Adrenal gland (tissue), 12 donors: Measurements from ENCODE around the gene ASTL. TPM values are rescaled to one million over a fixed set of nuclear protein-coding genes. Genes with fewer than 3 reads are reported as not detected.
"Not testable (repeated sequence)": the region's sequence is repeated elsewhere in the genome, so short reads cannot be mapped to it uniquely, and the experiment has no call there.

Source experiments
- DNase-seq, 7 donors: peaks; one replicate each; pipeline ENCODE4 v3.0.0-alpha.2; 2019 to 2020
- H3K27ac ChIP-seq, 5 donors: fragments of 200-600 bp; sonication (generic) in 4 of 5; 1 replicate in 3 of 5; 2 replicates in 2 of 5; pipeline versions ENCODE4 v1.5.1 to v1.8.0; 2016 to 2020; ENCODE audit warnings: mild to moderate bottlenecking in 1 of 5
- H3K27me3 ChIP-seq: fragments of 200-600 bp; 2 replicates; pipeline ENCODE4 v1.8.0; 2021
- H3K36me3 ChIP-seq, 2 donors: fragments of 200-600 bp; replicated peaks in 1 of 2; 1 replicate in 1 of 2; 2 replicates in 1 of 2; pipeline versions ENCODE4 v1.5.1 to v1.8.0; 2018 to 2022
- H3K4me1 ChIP-seq, 2 donors: fragments of 200-600 bp; replicated peaks in 1 of 2; 1 replicate in 1 of 2; 2 replicates in 1 of 2; pipeline versions ENCODE4 v1.5.1 to v1.8.0; 2018 to 2021
- H3K4me3 ChIP-seq, 4 donors: fragments of 200-600 bp; sonication (generic) in 3 of 4; one replicate each; pipeline ENCODE4 v1.5.1; 2016 to 2018
- H3K9me3 ChIP-seq, 3 donors: fragments of 200-600 bp; sonication (generic) in 1 of 3; replicated peaks in 1 of 3; 1 replicate in 2 of 3; 2 replicates in 1 of 3; pipeline versions ENCODE4 v1.5.1 to v1.8.0; 2016 to 2021
- POLR2A ChIP-seq, 2 donors: fragments of 450-650 bp; IDR thresholded peaks; one replicate each; pipeline ENCODE4 v1.6.1; 2017; ENCODE audit warnings: antibody characterized with exemption in 2 of 2, mild to moderate bottlenecking in 2 of 2, moderate library complexity in 1 of 2
- WGBS, 4 donors: extraction: QIAGEN DNeasy Blood & Tissue Kit in 2 of 4; methylation state at CpG; one replicate each; pipeline versions ENCODE4 v1.1.5 to v1.1.7; 2013 to 2017; 5-methylcytosine and 5-hydroxymethylcytosine counted together
- intact Hi-C, 2 donors: fragments of 100-400 bp; cut with DNase I; formaldehyde crosslinking; loops; one replicate each; pipeline versions ENCODE4 v1.14.1 to v1.15.0; 2022 to 2023
- polyA plus RNA-seq, 3 donors: library from polyadenylated mRNA; stranded (reverse); fragments of 200-250 nt in 2 of 3; fragments of 350-450 nt in 1 of 3; fragmentation: Illumina TruSeq in 1 of 3; extraction: RNeasy Lipid Tissue Mini Kit (QIAGEN cat#74804) in 1 of 3; gene quantifications; one replicate each; pipeline ENCODE4 v1.2.3, GENCODE V29; 2013 to 2014
- total RNA-seq, 9 donors: library from RNA; depleted of rRNA in 4 of 9; stranded (reverse); fragments of >200 nt in 4 of 9; fragments of 120-200 nt in 1 of 9; fragmentation: NEBNext Ultra II Directional in 1 of 9; extraction: Animal tissue kit (Norgen Biotek cat#: 25700) in 1 of 9; gene quantifications; one replicate each; pipeline versions ENCODE4 v1.1.0 to v1.2.4, GENCODE V29; 2013 to 2023
- TF ChIP-seq, protein P1 (sequence below), 6 experiments: fragments of 450-650 bp in 4 of 6; fragments of 200-600 bp in 2 of 6; sonication (generic) in 1 of 6; IDR thresholded peaks; 1 replicate in 5 of 6; 2 replicates in 1 of 6; pipeline versions ENCODE4 v1.5.1 to v1.8.0; 2016 to 2021; ENCODE audit warnings: antibody characterized with exemption in 6 of 6, mild to moderate bottlenecking in 2 of 6, moderate library complexity in 1 of 6
- donor health status: healthy with polysubstance abuse.
- donor health status: Bipolar disorder and iron deficiency.
- donor health status: DM: yes; HTN: yes; CAD: no.
- donor health status: DM: no; HTN: no; CAD: no.
- donor health status: DM: no; HTN: no; CAD: no.
- donor health status: DM: yes; HTN: yes; CAD: no.

Gene ASTL
- total and polyA plus RNA-seq, 12 donors, result not detected

DNA sequence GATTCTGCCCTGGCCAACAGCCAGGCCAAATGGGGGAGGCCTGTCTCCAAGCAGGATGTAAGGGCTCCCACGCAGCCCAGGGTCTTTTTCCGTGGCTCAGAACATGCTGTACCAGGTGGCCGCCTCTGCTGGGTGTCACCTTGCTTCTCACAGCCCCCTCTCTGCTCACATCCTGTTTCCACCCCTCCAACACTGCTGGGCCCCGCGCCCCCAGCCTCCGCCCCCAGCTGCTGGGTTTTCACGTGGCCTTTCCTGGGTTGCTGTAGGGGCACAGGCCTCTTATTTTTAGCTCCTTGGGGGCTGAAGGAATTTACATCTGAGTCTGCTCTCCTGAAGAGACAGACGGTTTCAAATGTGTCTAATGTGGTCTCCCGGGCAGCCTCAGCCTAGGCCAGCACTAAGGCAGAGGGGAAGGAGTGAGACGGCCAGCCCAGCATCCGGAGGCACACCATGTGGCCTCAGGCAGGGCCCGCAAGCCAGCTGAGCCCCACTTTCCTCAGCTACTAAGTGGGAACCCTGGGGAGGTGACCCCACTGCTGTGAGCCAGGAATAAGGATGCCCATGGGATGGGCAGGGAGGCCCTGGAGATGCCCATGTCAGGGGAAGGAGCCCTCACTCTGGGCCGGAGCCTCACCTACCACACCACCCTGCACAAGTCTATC, 25.6 kb upstream of the ASTL start:
- no peaks in the 10 kb centered on the region for H3K27me3 ChIP-seq
- H3K27ac ChIP-seq, result no peak overlapping the region
- intact Hi-C loops, result no loop called here
- H3K9me3 ChIP-seq, result no peaks in the 10 kb centered on the region
- WGBS, 4 donors, result 66 to 89% (median 74%) methylated on average over 9 to 13 of the region's 13 CpGs
- DNase-seq, result no peak
- no peaks in the 10 kb centered on the region for H3K4me1 ChIP-seq
- no peak overlapping the region for H3K4me3 ChIP-seq
- no peaks in the 10 kb centered on the region for H3K36me3 ChIP-seq
- TF ChIP-seq POLR2A (IDR thresholded peaks at IDR 0.05), result no peak
- TF ChIP-seq, protein P1, sequence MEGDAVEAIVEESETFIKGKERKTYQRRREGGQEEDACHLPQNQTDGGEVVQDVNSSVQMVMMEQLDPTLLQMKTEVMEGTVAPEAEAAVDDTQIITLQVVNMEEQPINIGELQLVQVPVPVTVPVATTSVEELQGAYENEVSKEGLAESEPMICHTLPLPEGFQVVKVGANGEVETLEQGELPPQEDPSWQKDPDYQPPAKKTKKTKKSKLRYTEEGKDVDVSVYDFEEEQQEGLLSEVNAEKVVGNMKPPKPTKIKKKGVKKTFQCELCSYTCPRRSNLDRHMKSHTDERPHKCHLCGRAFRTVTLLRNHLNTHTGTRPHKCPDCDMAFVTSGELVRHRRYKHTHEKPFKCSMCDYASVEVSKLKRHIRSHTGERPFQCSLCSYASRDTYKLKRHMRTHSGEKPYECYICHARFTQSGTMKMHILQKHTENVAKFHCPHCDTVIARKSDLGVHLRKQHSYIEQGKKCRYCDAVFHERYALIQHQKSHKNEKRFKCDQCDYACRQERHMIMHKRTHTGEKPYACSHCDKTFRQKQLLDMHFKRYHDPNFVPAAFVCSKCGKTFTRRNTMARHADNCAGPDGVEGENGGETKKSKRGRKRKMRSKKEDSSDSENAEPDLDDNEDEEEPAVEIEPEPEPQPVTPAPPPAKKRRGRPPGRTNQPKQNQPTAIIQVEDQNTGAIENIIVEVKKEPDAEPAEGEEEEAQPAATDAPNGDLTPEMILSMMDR (IDR thresholded peaks at IDR 0.05), result no peak

DNA sequence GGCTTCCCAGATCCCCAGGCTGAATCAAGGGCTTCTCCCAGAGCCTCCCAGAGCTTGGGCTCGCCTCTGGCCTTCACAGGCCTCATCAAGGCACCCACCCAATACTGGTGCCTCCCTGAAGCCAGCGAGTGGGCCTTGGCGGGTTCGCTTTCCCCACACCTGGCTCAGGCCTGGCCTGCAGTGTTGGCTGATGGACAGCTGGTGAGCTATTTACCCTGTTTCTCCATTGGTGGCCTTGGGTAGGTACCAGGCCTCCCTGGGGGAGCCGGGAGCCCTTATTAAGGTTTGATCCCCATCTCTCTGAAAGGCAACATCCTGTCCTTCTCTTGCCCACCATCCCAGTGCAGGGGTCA, 25.1 kb upstream of the ASTL start:
- intact Hi-C loops, result no loop called here

GRCh38 chr2:96161898-96162297, 23.6 kb upstream of the ASTL start:
- no peaks in the 10 kb centered on the region for H3K27me3 ChIP-seq
- H3K4me3 ChIP-seq, result no peak overlapping the region
- no peak for DNase-seq
- no peaks in the 10 kb centered on the region for H3K4me1 ChIP-seq
- 70 to 85% (median 76%) methylated on average over 5 of the region's 5 CpGs for WGBS, 4 donors
- TF ChIP-seq, protein P1 (IDR thresholded peaks at IDR 0.05), result no peak
- no peak for TF ChIP-seq POLR2A (IDR thresholded peaks at IDR 0.05)
- no peaks in the 10 kb centered on the region for H3K36me3 ChIP-seq
- H3K27ac ChIP-seq, result no peak overlapping the region
- intact Hi-C loops, result no loop called here
- no peaks in the 10 kb centered on the region for H3K9me3 ChIP-seq

More for the DNA sequence above, 25.1 kb upstream of the ASTL start:
- H3K4me1 ChIP-seq, result no peaks in the 10 kb centered on the region
- H3K36me3 ChIP-seq, result no peaks in the 10 kb centered on the region
- DNase-seq, result no peak
- WGBS, 4 donors, result 81 to 94% (median 92%) methylated on average over 2 to 5 of the region's 5 CpGs
- TF ChIP-seq POLR2A (IDR thresholded peaks at IDR 0.05), result no peak
- TF ChIP-seq, protein P1 (IDR thresholded peaks at IDR 0.05), result no peak
- peak overlapping the region in 1 of 5 donors; percentile 2 for H3K27ac ChIP-seq
- H3K4me3 ChIP-seq, result no peak overlapping the region
- H3K9me3 ChIP-seq, result no peaks in the 10 kb centered on the region
- H3K27me3 ChIP-seq, result no peaks in the 10 kb centered on the region

DNA sequence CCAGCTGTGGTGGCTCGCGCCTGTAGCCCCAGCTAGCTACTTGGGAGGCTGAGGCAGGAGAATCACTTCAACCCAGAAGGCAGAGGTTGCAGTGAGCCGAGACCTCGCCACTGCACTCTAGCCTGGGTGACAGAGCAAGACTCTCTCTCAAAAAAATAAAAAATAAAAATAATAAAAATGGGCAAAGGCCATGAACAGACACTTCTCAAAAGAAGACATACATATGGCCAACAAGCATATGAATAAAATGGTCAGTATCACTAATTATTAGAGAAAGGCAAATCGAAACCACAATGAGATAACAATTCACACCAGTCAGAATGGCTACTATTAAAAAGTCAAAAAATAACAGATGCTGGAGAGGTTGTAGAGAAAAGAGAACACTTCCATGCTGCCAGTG, 22.1 kb upstream of the ASTL start:
- H3K27ac ChIP-seq, H3K36me3 ChIP-seq, intact Hi-C loops, H3K4me1 ChIP-seq, H3K27me3 ChIP-seq, H3K4me3 ChIP-seq, DNase-seq, H3K9me3 ChIP-seq: not testable (repeated sequence)
- WGBS, 4 donors, result 87 to 94% (median 92%) methylated on average over 5 of the region's 5 CpGs
